Calu3 (cell line): ENCODE results near the gene ARL15. TPM values are rescaled to one million over a fixed set of nuclear protein-coding genes. Genes with fewer than 3 reads are reported as not detected.
A peak's percentile ranks its signal among the peaks of the same experiment; 100 is the strongest.

ENCODE experiments used
- BruUV-seq: library from RNA; stranded (reverse); fragments of 400-500 nt; replicated peaks from 2 replicates; lab custom pipeline; 2021; lab: Mats Ljungman, UMichigan
- CTCF ChIA-PET: fragments of 300-600 bp; sonication (Branson Sonifier 250); formaldehyde crosslinking; loops from one replicate; lab custom pipeline; 2022; ENCODE audit warnings: antibody characterized with exemption; lab: Charles Lee
- DNase-seq: peaks from one replicate; pipeline ENCODE4 v3.0.0; 2022
- H3K27ac Mint-ChIP-seq: one replicate; pipeline ENCODE4 v1.8.0; 2022; ENCODE audit warnings: mixed read lengths; ENCODE audit not compliant: unreplicated experiment
- H3K27me3 Mint-ChIP-seq: one replicate; pipeline ENCODE4 v1.8.0; 2022; ENCODE audit warnings: mixed read lengths; ENCODE audit not compliant: unreplicated experiment
- H3K36me3 Mint-ChIP-seq: one replicate; pipeline ENCODE4 v1.8.0; 2022; ENCODE audit warnings: mild to moderate bottlenecking, moderate library complexity, mixed read lengths; ENCODE audit not compliant: insufficient read depth, unreplicated experiment
- H3K4me1 Mint-ChIP-seq: one replicate; pipeline ENCODE4 v1.8.0; 2022; ENCODE audit warnings: mild to moderate bottlenecking, low read depth, mixed read lengths; ENCODE audit not compliant: unreplicated experiment
- H3K4me3 Mint-ChIP-seq: one replicate; pipeline ENCODE4 v1.8.0; 2022; ENCODE audit warnings: mild to moderate bottlenecking, low read depth, moderate library complexity, mixed read lengths; ENCODE audit not compliant: unreplicated experiment
- H3K9me3 Mint-ChIP-seq: one replicate; pipeline ENCODE4 v1.8.0; 2022; ENCODE audit warnings: low read depth, mixed read lengths; ENCODE audit not compliant: unreplicated experiment
- CTCF ChIP-seq: fragments of 200-600 bp; IDR thresholded peaks from one replicate; pipeline ENCODE4 v1.8.0; 2022; ENCODE audit warnings: antibody characterized with exemption; ENCODE audit not compliant: unreplicated experiment
- intact Hi-C: fragments of 100-400 bp; cut with micrococcal nuclease; formaldehyde crosslinking; loops from one replicate; pipeline ENCODE4 v1.10.0; 2022; ENCODE audit not compliant: unreplicated experiment
- total RNA-seq: library from RNA; stranded (reverse); gene quantifications from 2 replicates; pipeline ENCODE4 v1.2.3, GENCODE V29; 2022

The ARL15 gene
- total RNA-seq, 1 experiment from 2014 or later: 15.1 TPM

- BruUV-seq: no TSS peak
- CTCF ChIA-PET: no interaction called here
- no peak overlapping the region for H3K4me3 Mint-ChIP-seq
- no peak overlapping the region for H3K27ac Mint-ChIP-seq
- H3K27me3 Mint-ChIP-seq: no peaks in the 10 kb centered on the region
- H3K9me3 Mint-ChIP-seq: no peaks in the 10 kb centered on the region
- no peak for TF ChIP-seq CTCF
- no peak for DNase-seq
- intact Hi-C loops: loop anchor here (10.0 kb wide), 1 partner anchor 976 kb away; no protein-coding TSS in a partner anchor
- no peaks in the 10 kb centered on the region for H3K36me3 Mint-ChIP-seq
- no peaks in the 10 kb centered on the region for H3K4me1 Mint-ChIP-seq
These were observed 89.2 kb downstream of the ARL15 start for GRCh38 chr5:54221135-54221534.

- H3K4me1 Mint-ChIP-seq: no peaks in the 10 kb centered on the region
- BruUV-seq: no TSS peak
- H3K9me3 Mint-ChIP-seq: no peaks in the 10 kb centered on the region
- TF ChIP-seq CTCF: no peak
- H3K27me3 Mint-ChIP-seq: no peaks in the 10 kb centered on the region
- DNase-seq: no peak
- no peak overlapping the region for H3K27ac Mint-ChIP-seq
- H3K4me3 Mint-ChIP-seq: no peak overlapping the region
- CTCF ChIA-PET: no interaction called here
- intact Hi-C loops: loop anchor here (10.0 kb wide), 1 partner anchor 976 kb away; no protein-coding TSS in a partner anchor
- no peaks in the 10 kb centered on the region for H3K36me3 Mint-ChIP-seq
These were observed 89.9 kb downstream of the ARL15 start for GRCh38 chr5:54220230-54221040.

- no peaks in the 10 kb centered on the region for H3K9me3 Mint-ChIP-seq
- H3K27me3 Mint-ChIP-seq: no peaks in the 10 kb centered on the region
- CTCF ChIA-PET: no interaction called here
- no peaks in the 10 kb centered on the region for H3K4me1 Mint-ChIP-seq
- BruUV-seq: no TSS peak
- intact Hi-C loops: loop anchor here (2.0 to 5.0 kb wide), 6 partner anchors 253 to 1046 kb away; no protein-coding TSS in a partner anchor
- DNase-seq: peak; percentile 54
- peak; percentile 38 for TF ChIP-seq CTCF
- no peak overlapping the region for H3K27ac Mint-ChIP-seq
- H3K36me3 Mint-ChIP-seq: no peaks in the 10 kb centered on the region
- no peak overlapping the region for H3K4me3 Mint-ChIP-seq
These were observed 92.4 kb downstream of the ARL15 start for GRCh38 chr5:54217826-54218503.

GRCh38 chr5:54215233-54215736 is 95.1 kb downstream of the ARL15 start:
- H3K27me3 Mint-ChIP-seq: no peaks in the 10 kb centered on the region
- BruUV-seq: no TSS peak
- CTCF ChIA-PET: interaction anchor here (0.6 kb wide), 1 partner anchor 837 kb away, joined by 8 read pairs; no protein-coding TSS in a partner anchor
- H3K4me3 Mint-ChIP-seq: no peak overlapping the region
- H3K27ac Mint-ChIP-seq: no peak overlapping the region
- no peaks in the 10 kb centered on the region for H3K4me1 Mint-ChIP-seq
- no peak for DNase-seq
- no peaks in the 10 kb centered on the region for H3K9me3 Mint-ChIP-seq
- no peak for TF ChIP-seq CTCF
- intact Hi-C loops: loop anchor here (5.0 kb wide), 2 partner anchors 953 to 1043 kb away; no protein-coding TSS in a partner anchor
- no peaks in the 10 kb centered on the region for H3K36me3 Mint-ChIP-seq
